Ascending aorta (tissue), 2 donors: ENCODE results near the gene ASB6. TPM values are rescaled to one million over a fixed set of nuclear protein-coding genes. Genes with fewer than 3 reads are reported as not detected.
"Not testable (repeated sequence)": the region's sequence is repeated elsewhere in the genome, so short reads cannot be mapped to it uniquely, and the experiment has no call there.

Experiments used
- DNase-seq, 2 donors: peaks; one replicate each; pipeline ENCODE4 v3.0.0-alpha.2; 2019; ENCODE audit warnings: low spot score in 2 of 2
- H3K27ac ChIP-seq, 2 donors: fragments of 200-600 bp; sonication (generic); one replicate each; pipeline ENCODE4 v1.5.1; 2016 to 2017; ENCODE audit warnings: mild to moderate bottlenecking in 1 of 2
- H3K27me3 ChIP-seq: fragments of 200-600 bp; sonication (generic); one replicate; pipeline ENCODE4 v1.5.1; 2017
- H3K36me3 ChIP-seq, 2 donors: fragments of 200-600 bp; sonication (generic); one replicate each; pipeline ENCODE4 v1.5.1; 2016
- H3K4me1 ChIP-seq, 2 donors: fragments of 200-600 bp; sonication (generic); one replicate each; pipeline ENCODE4 v1.5.1; 2016 to 2017; ENCODE audit warnings: mild to moderate bottlenecking in 1 of 2
- H3K4me3 ChIP-seq, 2 donors: fragments of 200-600 bp; sonication (generic); one replicate each; pipeline ENCODE4 v1.5.1; 2016 to 2017; ENCODE audit warnings: mild to moderate bottlenecking in 1 of 2
- H3K9me3 ChIP-seq, 2 donors: fragments of 200-600 bp; sonication (generic); one replicate each; pipeline ENCODE4 v1.5.1; 2016
- intact Hi-C: fragments of 100-400 bp; cut with DNase I; formaldehyde crosslinking; loops from one replicate; pipeline ENCODE4 v1.15.1; 2023
- total RNA-seq: library from RNA; depleted of rRNA; stranded (reverse); fragments of >200 nt; gene quantifications from one replicate; pipeline ENCODE4 v1.1.0, GENCODE V29; 2016
- TF ChIP-seq, protein P1 (sequence below), 3 experiments: fragments of 200-600 bp in 2 of 3; fragments of 450-650 bp in 1 of 3; sonication (generic) in 2 of 3; IDR thresholded peaks; one replicate each; pipeline ENCODE4 v1.5.1; 2016 to 2019; ENCODE audit warnings: antibody characterized with exemption in 3 of 3, mild to moderate bottlenecking in 1 of 3, moderate library complexity in 1 of 3

The ASB6 gene
- total RNA-seq, 1 donor from 2014 or later, result 29.7 TPM

DNA sequence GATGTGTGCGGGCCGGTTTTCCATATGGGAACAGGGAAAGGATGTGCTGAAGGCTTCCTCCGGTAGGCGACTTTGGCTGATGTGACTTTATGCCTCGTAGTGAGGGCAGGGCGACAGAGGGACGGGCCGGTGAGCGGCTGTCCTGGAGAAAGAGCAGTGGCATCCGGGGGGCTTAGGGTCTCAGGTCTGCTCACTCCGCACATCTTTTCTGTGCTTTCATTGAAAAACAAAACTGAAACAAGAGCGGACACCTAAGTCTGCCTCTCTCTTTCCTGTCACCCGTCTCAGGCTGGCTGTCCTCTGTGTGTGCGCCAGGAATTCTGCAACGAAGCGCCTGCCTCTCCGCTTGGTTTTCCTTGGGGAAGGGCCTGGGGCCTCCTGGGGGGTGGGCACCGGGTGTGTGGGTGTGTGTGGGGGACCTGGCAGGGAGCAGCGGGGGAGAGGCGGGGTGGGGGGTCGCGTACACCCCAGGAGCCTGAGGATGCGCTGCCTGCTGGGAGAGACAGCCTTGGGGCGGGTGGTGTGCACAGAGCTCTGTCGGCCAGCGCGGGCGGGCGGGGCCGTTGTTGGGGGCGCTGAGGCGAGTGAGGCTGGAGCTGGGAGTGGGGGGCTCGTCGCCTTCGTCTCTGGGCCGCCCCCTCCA is 22.9 kb upstream of the ASB6 start:
- Histone ChIP-seq H3K9me3 (no peaks in the 10 kb centered on the region), H3K27me3 (no peaks in the 10 kb centered on the region), H3K4me1 (peaks cover 0 to 25% of the 10 kb centered on the region in 2 donors), H3K4me3 (peak overlapping the region; percentile 59 to 76), H3K27ac (peak overlapping the region; percentile 63 to 74), H3K36me3 (no peaks in the 10 kb centered on the region)
- intact Hi-C loops, result loop anchor here (2.0 kb wide), 1 partner anchor 22 kb away; the partner anchor contains the start of gene ASB6
- TF ChIP-seq, protein P1, sequence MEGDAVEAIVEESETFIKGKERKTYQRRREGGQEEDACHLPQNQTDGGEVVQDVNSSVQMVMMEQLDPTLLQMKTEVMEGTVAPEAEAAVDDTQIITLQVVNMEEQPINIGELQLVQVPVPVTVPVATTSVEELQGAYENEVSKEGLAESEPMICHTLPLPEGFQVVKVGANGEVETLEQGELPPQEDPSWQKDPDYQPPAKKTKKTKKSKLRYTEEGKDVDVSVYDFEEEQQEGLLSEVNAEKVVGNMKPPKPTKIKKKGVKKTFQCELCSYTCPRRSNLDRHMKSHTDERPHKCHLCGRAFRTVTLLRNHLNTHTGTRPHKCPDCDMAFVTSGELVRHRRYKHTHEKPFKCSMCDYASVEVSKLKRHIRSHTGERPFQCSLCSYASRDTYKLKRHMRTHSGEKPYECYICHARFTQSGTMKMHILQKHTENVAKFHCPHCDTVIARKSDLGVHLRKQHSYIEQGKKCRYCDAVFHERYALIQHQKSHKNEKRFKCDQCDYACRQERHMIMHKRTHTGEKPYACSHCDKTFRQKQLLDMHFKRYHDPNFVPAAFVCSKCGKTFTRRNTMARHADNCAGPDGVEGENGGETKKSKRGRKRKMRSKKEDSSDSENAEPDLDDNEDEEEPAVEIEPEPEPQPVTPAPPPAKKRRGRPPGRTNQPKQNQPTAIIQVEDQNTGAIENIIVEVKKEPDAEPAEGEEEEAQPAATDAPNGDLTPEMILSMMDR (IDR thresholded peaks at IDR 0.05), result no peak
- no peak for DNase-seq

DNA sequence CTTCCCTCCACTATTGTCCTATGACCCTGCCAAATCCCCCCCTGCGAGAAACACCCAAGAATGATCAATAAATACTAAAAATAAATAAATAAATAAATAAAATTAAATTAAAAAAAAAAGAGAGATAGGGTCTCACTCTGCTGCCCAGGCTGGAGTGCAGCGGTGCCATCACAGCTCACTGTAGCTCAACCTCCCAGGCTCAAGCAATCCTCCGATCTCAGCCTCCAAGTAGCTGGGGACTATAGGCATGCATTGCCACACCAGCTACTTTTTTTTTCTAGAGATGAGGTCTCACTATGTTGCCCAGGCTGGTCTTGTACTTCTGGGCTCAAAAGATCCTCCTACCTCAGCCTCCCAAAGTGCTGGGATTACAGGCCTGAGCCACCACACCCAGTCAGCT is 20.3 kb upstream of the ASB6 start:
- H3K27ac ChIP-seq, H3K36me3 ChIP-seq, H3K9me3 ChIP-seq, H3K4me1 ChIP-seq, intact Hi-C loops, H3K4me3 ChIP-seq, DNase-seq, H3K27me3 ChIP-seq: not testable (repeated sequence)

DNA sequence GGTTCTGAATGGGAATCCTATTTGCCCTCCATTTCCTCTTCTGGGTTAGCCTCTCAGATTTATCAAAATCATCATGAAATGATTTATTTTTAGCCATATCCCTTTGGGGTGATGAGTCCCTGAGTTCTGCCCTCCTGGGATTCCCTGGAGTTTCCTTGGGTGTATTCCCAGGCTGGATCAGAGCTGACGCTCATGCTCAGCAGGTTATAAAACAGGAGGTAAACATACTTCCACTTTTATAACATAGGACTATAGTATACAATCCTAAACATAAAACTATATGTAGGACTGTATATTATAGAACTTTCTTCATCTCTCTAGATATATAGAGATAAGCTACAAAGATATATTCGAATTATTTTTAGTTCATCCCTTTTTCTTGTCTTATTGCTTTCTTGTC is 19.1 kb upstream of the ASB6 start:
- Histone ChIP-seq H3K4me3 (no peak overlapping the region), H3K4me1 (peaks cover 0 to 3% of the 10 kb centered on the region in 2 donors), H3K9me3 (no peaks in the 10 kb centered on the region), H3K36me3 (no peaks in the 10 kb centered on the region), H3K27me3 (no peaks in the 10 kb centered on the region), H3K27ac (no peak overlapping the region)
- TF ChIP-seq, protein P1 (IDR thresholded peaks at IDR 0.05), result no peak
- intact Hi-C loops, result no loop called here
- no peak for DNase-seq

DNA sequence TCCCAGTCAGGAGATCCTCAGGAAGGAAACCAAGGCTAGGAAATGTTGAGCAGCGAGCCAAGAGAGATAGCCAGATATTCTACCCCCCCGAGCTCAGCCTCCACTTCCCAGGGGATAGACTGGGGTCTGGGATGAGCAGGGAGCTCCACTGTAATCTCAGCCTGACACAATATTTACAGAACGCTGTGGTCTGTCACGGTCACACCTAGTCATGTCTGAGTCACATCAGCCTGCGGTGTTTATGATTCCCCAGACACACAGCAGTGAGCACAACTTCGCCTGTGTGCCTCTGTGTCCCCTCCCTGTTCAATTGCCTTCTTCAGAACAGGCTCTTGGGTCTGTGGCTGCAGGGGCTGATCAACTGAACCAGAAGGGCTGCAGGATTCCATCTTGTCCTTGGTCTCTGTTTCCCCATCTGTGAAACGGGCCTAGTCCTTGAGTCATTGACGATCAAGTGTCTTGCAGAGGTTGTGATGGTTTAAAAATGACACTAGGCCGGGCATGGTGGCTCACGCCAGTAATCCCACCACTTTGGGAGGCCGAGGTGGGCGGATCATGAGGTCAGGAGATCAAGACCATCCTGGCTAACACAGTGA is 14.9 kb upstream of the ASB6 start:
- Histone ChIP-seq H3K4me1 (no peaks in the 10 kb centered on the region), H3K9me3 (no peaks in the 10 kb centered on the region), H3K4me3 (no peak overlapping the region), H3K36me3 (no peaks in the 10 kb centered on the region), H3K27me3 (no peaks in the 10 kb centered on the region), H3K27ac (no peak overlapping the region)
- TF ChIP-seq, protein P1 (IDR thresholded peaks at IDR 0.05), result no peak
- intact Hi-C loops, result no loop called here
- no peak for DNase-seq

DNA sequence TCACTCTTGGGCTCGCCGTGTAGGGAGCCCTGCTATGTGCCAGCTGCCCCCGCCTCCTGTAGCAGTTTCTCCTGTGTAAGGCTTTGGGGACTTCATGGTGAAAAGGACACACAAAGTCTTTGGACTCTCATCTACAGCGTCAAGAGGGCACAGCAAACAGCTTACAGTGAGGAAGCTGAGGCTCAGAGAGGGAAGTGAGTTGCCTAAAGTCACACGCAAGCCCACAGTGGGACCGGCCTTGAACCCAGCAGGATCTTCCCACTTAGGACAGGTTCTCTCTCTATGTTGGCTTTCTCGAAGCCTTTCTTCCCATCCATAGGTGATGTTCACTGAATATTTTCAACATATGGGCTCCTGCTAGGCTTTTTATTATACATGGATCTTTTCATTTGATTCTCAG is 13.7 kb upstream of the ASB6 start:
- TF ChIP-seq, protein P1 (IDR thresholded peaks at IDR 0.05), result no peak
- H3K27me3 ChIP-seq, result no peaks in the 10 kb centered on the region
- H3K27ac ChIP-seq, result no peak overlapping the region
- no peak overlapping the region for H3K4me3 ChIP-seq
- no peaks in the 10 kb centered on the region for H3K36me3 ChIP-seq
- intact Hi-C loops, result no loop called here
- DNase-seq, result no peak
- H3K9me3 ChIP-seq, result no peaks in the 10 kb centered on the region
- H3K4me1 ChIP-seq, result peaks cover 0 to 2% of the 10 kb centered on the region in 2 donors

DNA sequence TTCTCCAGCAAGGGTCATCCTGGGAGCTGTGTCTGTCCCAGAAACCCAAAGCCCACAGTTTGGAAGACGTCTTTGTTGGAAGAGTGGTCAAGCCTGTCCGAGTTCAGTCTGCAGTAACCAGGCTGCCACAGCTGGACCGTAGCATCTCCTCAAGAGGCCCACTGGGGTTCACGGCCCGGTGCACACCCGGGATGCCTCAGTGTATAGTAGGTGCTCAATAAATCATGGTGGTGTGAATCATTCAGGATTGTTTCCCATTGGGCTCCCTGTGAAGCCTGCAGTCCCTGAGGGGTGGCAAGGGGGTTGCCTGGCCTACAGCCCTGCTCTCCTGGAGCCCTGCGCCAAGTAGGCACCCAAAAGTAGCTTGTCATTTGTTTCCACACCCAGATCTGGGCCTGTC is 13.2 kb upstream of the ASB6 start:
- no peak overlapping the region for H3K27ac ChIP-seq
- TF ChIP-seq, protein P1 (IDR thresholded peaks at IDR 0.05), result no peak

More for the DNA sequence above, 13.2 kb upstream of the ASB6 start:
- Histone ChIP-seq H3K9me3 (no peaks in the 10 kb centered on the region), H3K4me3 (no peak overlapping the region), H3K4me1 (peaks cover 0 to 6% of the 10 kb centered on the region in 2 donors), H3K36me3 (no peaks in the 10 kb centered on the region), H3K27me3 (no peaks in the 10 kb centered on the region)
- no peak for DNase-seq
- intact Hi-C loops, result no loop called here
